ENCODE data around the gene KCND2.
"Not testable (repeated sequence)": the region's sequence is repeated elsewhere in the genome, so short reads cannot be mapped to it uniquely, and the experiment has no call there.

The KCND2 gene

GRCh38 chr7:120502825-120503224 is 229.8 kb downstream of the KCND2 start:
- no peak for DNase-seq

DNA sequence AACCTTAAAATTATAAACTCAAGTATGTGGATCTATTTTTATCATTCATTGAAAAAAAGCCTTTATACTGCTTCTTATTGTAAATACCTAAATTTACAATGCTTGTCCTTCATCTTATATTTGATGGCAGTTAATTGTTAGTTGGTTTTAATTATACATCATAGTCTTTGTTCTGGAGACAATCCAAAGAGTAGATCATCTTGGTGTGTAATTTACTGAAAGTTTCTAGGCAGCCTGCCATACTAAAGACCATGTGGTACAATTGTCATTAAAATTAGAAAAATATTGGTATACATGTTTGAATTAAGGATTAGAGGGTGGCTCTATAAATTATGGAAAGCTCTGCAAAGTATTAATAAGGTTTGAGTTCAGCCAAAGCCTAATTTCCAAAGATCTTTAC is 231.4 kb downstream of the KCND2 start:
- no peak for DNase-seq

- DNase-seq = no peak
Observed at GRCh38 chr7:120505770-120506169, 232.8 kb downstream of the KCND2 start.

DNA sequence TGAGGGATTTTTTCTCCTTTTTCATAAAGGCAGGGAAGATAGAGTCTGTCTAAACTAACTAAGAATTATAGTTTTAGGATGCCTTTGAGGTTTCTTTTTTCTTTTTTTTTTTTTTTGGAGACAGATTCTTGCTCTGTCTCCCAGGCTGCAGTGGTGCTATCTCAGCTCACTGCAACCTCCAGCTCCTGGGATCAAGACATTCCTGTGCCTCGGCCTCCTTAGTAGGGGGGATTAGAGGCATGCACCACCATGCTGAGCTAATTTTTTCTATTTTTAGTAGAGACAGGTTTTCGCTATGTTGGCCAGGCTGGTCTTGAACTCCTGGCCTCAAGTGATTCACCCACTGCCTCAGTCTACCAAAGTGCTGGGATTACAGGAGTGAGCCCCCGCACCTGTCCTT is 239.7 kb downstream of the KCND2 start:
- no peak for DNase-seq

DNA sequence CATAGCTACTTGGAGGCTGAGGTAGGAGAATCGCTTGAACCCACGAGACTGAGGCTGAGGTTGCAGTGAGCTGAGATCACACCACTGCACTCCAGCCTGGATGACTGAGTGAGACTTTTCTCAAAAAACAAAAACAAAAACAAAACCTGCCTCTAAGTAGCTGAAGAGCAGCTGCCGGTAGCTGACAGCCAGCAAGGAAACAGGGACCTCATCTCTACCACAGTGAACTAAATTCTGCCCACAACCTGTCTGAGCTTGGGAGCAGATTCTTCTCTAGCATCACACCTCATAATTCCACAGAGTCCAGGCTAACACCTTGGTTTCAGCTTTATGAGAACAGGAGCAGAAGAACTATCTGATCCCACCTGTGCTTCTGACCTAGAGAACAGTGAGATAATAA is 246.2 kb downstream of the KCND2 start:
- no peak for DNase-seq

- no peak for DNase-seq
Observed at GRCh38 chr7:120521761-120522737, 249.1 kb downstream of the KCND2 start.

DNA sequence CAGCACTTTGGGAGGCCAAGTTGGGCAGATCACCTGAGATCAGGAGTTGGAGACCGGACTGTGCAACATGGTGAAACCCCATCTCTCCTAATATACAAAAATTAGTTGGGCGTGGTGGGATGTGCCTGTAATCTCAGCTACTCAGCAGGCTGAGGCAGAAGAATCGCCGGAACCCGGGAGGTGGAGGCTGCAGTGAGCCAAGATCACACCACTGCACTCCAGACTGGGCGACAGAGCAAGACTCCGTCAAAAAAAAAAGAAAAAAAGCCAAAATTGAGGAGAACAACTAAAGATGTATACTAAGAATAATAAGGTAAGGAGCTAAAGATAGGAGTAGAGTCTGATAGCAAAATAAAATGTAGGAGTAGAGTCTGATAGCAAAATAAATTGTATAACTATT is 251.0 kb downstream of the KCND2 start:
- DNase-seq = no peak

GRCh38 chr7:120526902-120527509 is 254.0 kb downstream of the KCND2 start:
- no peak for DNase-seq

- DNase-seq = no peak
Observed at GRCh38 chr7:120529736-120530135, 256.8 kb downstream of the KCND2 start.

DNA sequence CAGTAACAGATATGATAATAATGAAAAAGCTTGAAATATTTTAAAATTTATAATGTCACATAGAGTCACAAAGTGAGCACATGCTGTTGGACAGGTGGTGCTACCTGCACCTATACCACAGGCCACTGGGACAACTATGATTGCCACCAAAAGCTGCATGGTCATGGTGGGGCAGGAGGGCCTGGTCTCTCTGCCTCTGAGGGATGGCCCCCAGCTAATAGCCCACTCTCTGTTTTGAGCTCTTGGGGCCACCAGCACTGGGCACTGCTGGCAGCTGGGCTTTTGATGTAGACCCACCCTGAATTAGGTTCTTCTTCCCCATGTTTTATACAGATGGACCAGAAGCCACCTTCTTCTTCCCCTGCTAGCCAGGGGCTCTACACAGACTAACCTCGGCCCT is 265.4 kb downstream of the KCND2 start:
- DNase-seq = no peak

- no peak for DNase-seq
Observed at GRCh38 chr7:120539321-120539720, 266.3 kb downstream of the KCND2 start.

DNA sequence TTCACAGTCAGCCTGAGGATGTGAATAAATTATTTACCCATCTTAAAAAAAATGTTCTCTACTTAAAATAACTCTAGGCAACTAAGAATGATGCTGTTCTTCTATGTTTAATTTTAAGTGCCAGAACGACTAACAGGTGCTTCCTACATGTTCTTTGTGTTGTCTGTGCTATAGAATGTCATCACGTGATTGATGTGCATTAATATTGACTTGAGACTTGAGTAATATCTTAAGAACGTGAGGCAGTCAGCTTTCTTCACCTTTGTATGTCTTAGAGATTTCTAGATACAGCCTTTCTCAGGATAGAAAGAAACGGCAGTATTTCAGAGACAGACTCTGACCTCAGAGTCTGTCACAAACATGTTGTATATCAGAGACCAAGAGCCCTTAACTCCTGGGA is 274.6 kb downstream of the KCND2 start:
- DNase-seq = no peak

DNA sequence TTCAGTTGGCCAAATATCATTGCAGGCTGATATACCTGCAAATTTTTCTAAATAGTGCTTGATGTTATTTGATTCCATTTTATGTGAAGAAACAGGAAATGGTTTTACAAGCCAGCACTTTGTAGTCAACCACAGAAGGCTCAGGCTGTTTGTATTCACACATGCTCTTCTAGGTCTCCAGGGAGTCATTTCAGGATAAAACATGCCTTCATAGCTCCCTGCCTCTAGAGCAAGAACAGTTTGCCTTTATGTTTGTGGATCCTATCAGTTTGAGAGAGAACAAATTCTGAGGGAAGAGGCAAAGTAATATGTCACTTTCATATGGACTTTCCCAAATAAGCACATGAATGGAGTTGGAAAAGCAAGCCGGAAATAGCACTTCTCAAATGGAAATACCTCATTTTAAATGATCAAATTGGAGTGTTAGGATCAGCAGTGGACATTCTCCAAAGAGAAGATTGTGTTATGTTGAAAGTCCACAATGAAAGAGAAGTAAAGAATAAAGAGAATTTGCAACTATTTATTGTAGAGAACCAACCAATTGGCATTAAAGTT is 277.6 kb downstream of the KCND2 start:
- DNase-seq = no peak

DNA sequence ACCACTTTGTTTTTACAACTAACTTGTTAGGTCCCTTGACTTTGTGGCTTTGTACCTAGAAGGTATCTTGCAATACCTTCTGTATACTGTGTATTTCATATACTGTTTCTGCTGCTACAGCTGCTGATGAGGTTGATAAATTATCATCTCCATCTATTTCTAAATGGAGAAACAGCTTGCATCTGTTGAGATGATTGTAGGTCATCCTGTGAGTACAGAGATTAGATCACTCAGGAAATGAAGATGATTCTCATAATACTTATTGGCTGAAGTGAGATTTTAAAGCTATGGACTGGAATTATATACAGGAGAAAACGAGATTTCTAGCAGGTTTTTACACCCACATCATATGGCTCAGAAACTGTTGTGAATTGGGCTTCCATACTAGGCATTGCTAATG is 280.5 kb downstream of the KCND2 start:
- no peak for DNase-seq

GRCh38 chr7:120554960-120555571 is 282.1 kb downstream of the KCND2 start:
- no peak for DNase-seq

DNA sequence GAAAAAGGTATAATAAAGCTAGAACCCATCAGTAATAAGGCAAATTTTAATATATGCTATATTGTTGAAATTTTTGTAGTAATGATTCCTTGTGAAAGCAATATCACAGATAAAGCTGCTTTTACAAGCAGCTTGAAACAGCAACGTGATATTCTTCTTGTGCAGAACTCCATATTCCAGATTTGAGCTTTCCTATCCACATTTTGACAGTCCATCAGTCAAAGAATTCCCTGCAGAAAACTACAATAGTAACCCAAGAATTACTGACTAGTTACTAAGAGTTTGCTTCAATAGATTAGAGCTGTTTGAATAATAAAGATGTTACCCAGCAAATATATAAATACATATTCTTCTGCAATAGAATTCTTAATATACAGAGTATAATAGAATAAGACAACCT is 291.2 kb downstream of the KCND2 start:
- DNase-seq = no peak

GRCh38 chr7:120567204-120567603 is 294.2 kb downstream of the KCND2 start:
- DNase-seq = no peak

GRCh38 chr7:120578657-120579056 is 305.7 kb downstream of the KCND2 start:
- not testable (repeated sequence) for DNase-seq

DNA sequence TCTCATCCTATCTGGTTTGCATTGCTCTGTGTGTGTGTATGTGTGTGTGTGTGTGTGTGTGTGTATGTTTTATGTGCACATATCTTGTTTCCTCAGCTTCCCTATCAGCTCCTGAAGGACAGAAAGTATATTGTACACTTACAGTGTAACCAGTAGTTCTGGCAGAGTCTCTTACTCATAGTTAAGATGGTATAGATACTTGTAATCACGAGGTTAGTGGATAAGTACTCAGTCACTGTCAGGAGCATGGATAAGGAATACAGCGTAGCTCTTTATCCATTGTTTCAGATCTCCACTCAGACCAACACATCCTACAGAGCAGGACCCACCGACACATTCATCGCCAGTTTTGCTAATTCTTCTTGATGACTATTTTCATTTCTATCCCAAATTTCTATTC is 309.9 kb downstream of the KCND2 start:
- DNase-seq = no peak

DNA sequence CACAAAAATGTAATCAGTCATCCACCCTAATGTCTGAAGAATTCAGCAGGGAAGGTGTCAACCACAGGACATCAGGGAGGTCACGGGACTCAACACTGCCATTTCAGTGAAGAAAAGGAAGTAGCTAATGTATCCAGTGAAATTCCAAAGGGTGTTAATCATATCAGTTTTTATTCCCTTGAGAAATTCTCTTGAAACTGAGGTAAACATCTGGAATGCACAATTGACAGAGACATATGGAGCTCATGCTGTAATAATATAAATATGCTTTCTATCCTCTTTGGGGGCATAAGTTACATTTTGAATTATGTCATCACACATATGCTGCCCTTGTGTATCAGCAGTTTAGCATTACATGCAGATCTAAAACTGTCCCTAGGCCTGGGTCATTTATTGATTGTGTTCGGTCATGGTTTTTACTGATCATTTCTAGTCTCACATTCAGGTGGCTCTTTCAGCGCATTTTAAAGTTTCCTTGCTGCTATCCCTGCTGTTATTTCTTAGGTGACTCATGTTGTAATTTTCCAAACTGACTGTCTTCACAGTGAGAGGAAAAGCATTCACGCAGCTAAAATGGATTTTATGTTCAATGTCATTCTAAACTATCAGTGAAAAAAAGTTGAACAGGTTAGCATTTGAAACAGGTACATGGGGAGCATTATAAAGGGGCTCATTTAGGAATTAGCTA is 311.1 kb downstream of the KCND2 start:
- no peak for DNase-seq

DNA sequence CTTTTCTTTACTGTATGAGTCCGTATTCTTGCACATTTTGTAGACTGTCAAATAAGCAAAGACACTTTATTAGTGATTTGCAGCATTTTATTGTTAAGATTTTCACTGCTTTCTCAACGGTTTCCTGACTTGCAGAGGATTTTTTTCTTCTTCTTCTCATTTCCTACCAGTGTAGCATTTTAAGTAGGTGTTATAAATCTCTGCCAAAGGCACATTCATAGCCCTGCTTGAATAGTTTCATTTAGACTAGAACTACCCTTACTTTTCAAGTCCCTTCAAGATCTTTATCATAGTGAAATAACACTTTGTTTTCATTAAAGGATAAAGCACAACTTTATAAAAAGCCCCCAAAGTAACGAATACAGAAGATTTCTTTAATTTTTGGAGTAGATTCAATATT is 313.6 kb downstream of the KCND2 start:
- DNase-seq = no peak

DNA sequence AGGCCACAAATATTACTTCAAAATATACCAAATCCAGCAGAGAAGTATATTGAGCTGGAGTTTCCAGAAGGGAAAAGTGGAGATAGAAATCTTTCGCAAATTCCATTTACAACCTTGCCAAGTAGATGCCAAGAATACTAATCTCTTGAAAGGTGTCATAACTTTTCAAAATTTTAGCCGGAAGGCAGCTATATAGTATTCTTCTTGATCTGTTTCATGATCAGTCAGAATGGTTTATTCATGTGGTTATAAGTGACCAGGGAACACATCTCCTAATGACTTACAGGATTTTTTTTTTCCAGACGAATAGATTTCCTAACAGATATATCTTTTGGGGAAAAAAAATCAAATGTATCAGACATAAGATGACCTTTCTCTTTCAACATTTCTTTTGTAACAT is 314.3 kb downstream of the KCND2 start:
- DNase-seq = no peak

GRCh38 chr7:120588416-120588815 is 315.4 kb downstream of the KCND2 start:
- no peak for DNase-seq
